HG02759 (cell line): ENCODE results near the gene CASP9.
"Not testable (repeated sequence)": the region's sequence is repeated elsewhere in the genome, so short reads cannot be mapped to it uniquely, and the experiment has no call there.

Experiments
- ATAC-seq: cut with Tn5 transposase; IDR thresholded peaks from one replicate; pipeline ENCODE4 v1.9.1; 2021; ENCODE audit warnings: mild to moderate bottlenecking, moderate library complexity; ENCODE audit not compliant: unreplicated experiment

CASP9 gene

GRCh38 chr1:15471723-15472122 lies 52.3 kb downstream of the CASP9 start:
- not testable (repeated sequence) for ATAC-seq

- ATAC-seq: not testable (repeated sequence)
These were observed 52.9 kb downstream of the CASP9 start for GRCh38 chr1:15471067-15471466.

DNA sequence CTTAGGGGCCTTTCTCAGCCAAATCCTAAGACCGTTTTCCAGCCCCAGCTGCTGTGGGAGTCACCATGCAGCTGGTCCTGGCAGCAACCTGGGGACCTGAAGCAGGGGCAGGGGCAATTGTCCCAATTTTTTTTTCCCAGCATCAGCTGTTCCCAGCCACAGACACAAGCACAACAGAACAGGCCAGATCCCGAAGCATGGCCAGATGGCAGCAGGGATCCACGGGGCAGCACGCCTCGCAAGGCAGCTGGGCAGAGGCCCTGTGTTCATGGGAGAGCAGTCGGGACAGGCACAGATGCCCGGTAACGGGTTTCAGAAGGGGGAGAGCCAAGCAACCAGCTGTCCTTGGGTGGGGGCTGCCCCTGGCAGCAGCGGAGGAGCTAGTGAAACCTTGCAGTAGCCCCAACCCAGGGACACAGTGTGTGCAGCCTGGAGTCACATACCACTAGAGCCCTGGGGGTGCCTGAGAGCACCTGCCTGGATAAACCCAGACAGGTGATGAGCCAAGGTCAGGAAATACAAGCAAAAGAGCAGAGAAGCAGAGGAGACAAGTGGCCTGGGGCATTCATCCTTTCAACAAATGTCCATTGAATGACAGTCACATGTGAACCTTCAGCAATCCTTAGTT lies 54.1 kb downstream of the CASP9 start:
- ATAC-seq: not testable (repeated sequence)

GRCh38 chr1:15469361-15469760 lies 54.7 kb downstream of the CASP9 start:
- ATAC-seq: no peak

DNA sequence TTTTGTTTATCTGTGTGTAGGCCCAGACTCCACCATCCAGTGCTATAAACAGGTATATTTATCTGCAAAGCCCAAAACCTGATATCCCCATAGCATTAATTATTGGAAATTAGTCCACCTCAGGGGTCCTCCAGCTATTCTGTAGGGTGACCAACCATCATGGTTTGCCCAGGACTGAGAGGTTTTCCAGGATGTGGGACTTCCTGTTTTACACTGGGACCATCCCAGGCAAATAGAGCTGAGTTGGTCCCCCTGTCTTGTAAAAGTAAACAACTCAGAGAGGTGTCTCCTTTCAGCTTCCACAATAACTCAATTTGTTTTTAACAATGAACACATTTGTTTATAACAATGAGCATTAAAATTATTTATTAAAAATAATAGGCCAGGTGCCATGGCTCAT lies 55.9 kb downstream of the CASP9 start:
- no peak for ATAC-seq

- not testable (repeated sequence) for ATAC-seq
These were observed 56.9 kb downstream of the CASP9 start for GRCh38 chr1:15466955-15467625.

GRCh38 chr1:15465674-15466073 lies 58.3 kb downstream of the CASP9 start:
- ATAC-seq: no peak

DNA sequence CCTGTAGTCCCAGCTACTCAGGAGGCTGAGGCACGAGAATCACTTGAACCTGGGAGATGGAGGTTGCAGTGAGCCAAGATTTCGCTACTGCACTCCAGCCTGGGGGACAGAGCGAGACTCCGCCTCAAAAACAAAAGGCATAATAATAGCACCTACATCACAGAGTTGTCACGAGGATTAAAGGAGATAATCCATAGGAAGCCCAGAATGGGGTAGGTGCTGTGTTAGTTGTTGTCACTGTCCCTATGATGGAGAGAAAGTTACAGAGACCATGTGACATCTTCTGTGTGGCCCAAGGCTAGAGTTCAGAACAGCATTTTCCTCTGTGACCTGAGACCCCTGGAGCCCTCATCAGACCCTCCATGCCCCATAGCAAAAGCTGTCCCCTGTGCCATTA lies 60.1 kb downstream of the CASP9 start:
- ATAC-seq: not testable (repeated sequence)

DNA sequence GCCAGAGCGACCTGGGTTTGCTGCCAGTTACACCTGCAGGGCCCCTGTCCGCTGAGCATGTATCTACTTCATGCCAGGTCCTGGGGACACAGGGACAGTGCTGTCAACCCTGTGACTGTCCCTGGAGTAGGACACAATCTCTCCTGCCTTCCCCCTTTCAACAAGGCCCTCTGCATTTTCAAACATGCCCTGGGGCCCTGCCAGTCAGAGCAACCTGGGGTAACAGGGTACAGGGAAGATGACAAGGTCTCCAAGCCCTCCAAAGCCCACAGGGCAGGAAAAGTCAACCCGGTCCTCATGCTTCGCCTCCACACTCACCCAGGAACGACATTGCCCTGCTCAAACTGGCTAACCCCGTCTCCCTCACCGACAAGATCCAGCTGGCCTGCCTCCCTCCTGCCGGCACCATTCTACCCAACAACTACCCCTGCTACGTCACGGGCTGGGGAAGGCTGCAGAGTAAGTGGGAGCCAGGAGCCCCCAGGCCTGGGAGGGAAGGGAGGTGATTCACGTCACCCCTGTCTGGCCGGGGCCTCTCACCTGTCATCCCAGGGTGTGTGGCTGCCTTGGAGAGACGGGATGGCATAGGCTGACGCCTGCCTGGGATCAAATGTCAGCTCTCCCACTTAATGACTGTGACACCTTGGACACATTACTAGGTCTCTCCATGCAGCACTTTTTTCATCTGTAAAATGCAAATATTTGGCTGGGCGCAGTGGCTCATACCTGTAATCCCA lies 60.8 kb downstream of the CASP9 start:
- ATAC-seq: not testable (repeated sequence)

GRCh38 chr1:15460708-15461095 lies 63.3 kb downstream of the CASP9 start:
- no peak for ATAC-seq

DNA sequence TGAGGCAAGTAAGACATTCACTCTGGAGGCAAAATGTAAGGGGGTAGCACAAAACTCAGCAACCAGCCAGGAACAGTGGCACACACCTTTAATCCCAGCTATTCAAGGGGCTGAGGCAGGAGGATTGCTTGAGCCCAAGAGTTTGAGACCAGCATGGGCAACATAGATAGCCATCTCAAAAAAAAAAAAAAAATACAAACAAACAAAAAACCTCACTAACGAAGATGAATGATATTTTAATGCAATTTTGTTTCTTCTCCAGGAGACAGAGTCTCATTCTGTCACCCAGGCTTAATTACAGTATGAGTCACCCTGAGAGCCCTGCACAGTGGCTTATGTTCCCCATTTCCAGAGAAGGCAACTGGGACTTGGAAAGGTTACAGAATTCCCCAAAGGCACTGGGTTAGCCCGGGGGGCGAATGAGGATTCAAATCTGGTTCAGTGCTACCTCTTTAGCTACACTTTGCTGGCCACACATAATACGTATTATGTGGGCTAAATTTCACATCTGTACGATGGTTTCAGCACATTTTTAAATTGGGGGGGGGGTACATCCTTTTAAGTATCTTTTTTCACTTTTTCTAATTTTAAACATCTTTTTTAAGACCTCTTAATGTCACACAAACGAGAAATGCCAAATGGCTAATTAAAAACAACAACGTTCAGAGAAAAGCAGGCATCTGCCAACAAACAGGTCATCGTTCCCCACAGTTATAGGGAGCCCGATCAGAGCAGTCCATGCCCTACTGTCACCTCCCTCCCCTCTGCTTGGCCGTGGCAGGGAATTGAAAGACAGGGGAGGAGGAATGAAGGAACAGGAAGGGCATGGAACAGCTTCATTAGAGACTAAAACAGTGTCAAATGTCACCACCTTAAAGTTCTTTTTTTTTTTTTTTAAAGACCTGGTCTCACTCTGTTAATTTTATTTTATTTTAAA lies 64.0 kb downstream of the CASP9 start:
- no peak for ATAC-seq

DNA sequence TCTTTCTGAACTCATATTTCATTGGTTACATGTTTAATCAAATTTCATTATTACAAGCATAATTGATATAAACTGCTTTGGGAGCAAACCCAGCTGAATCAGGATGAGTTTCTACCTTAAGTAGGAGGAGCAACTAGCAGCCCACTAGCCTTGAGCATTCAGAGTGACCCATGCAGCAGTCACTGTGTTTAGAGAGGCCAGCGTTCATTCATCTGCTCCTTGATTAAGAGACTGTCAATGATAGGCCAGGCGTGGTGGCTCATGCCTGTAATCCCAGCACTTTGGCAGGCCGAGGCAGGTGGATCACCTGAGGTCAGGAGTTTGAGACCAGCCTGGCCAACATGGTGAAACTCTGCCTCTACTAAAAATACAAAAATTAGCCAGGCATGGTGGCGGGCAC lies 65.6 kb downstream of the CASP9 start:
- ATAC-seq: not testable (repeated sequence)

DNA sequence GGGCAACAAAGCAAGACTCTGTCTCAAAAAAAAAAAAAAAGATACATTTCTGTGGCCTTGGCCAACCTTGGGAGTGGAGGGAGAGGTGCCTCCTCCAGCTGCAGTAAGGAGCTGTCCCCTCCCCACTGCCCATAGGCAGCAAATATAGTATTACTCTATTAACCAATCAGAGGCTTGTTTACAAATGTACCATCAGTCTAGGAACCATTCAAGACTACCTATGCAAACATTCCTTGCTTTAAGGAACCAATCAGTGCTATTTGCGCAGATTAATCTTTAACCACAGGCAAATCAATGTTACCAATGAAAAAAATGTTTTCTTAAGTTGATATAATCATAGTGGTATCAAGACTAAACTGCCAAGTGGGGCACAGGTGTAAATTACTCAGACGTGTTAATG lies 66.4 kb downstream of the CASP9 start:
- ATAC-seq: no peak

DNA sequence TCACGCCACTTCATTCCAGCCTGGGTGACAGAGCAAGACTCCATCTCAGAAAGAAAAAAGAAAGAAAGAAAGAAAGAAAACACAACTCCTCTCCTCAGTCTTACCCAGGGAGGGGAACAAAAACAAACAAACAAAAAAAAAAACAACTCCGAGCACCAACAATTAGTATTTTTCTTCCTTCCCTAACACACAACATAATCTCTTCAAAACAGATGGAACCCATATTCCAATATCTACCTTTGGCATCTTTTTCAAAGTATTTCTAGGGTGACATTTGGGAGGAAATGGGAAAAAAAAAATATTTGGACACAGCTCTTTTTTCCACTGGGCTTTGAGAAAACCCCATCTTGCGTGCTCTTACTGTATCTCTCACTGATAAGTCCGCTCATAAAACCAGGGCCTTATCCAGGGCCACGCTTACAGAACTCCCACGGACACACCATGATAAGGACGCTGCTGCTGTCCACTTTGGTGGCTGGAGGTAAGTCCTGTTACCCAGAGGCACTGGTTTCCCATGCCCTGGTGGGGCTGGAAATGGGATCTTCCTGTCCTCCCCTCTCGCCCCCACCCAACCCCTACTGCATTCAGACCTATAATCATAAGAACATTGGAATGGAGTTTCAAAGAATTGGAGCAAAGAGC lies 67.6 kb downstream of the CASP9 start, which contains the start of gene CELA2A:
CELA2A (plus strand) TSS at position 420 of the 642 bp plus-strand sequence; CDS start at position 442, 22 bp downstream.
- ATAC-seq: no peak

DNA sequence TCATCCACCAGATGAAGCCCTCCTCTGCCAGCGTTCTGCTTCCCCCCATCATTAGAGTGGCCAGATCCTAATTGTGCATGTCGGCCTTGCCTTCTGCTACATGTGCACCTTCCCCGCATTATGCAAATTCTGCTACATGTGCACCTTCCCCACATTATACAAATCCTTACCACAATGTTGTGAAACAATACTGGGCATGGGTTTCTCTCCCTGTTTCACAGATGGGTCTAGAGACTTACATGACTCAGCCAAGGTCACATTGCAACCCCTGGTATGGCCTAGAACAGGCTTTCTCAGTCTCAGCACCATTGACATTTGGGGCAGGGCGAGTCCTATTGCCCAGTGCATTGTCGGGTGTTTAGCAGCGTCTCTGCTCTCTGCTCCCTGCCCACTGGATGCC lies 68.5 kb downstream of the CASP9 start:
- ATAC-seq: no peak

GRCh38 chr1:15454256-15454655 lies 69.8 kb downstream of the CASP9 start:
- ATAC-seq: no peak

GRCh38 chr1:15453734-15454133 lies 70.3 kb downstream of the CASP9 start:
- ATAC-seq: no peak

GRCh38 chr1:15452866-15453571 lies 71.0 kb downstream of the CASP9 start:
- no peak for ATAC-seq

DNA sequence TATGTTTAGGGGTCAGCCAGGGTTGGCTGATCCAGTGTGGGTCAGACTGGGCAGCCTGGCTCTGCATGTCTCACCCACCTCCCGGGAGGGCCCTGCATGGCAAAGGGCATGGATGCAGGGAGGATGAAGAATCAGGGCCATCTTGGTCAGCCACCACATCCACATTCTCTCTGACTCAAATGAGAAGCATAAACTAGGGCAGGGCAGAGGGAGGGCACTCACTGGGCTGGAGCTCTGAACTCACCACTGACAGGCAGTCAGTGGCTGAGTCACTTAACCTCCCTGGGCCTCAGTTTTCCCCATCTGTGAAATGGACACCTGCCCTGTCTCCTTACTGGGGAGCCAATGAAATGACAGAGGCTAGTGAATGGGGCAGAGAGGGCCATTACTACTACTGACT lies 71.8 kb downstream of the CASP9 start:
- ATAC-seq: no peak
